DND-41 (cell line): ENCODE data around the gene ARL6IP5.

Experiments used
- EZH2 ChIP-seq: IDR thresholded peaks from 3 replicates; pipeline ENCODE4 v1.6.1; 2012; ENCODE audit warnings: borderline replicate concordance, low read depth, mild to moderate bottlenecking, moderate library complexity, low read length, inconsistent platforms; ENCODE audit not compliant: severe bottlenecking
- TF ChIP-seq, protein P1 (sequence below): IDR thresholded peaks from 2 replicates; pipeline ENCODE4 v1.5.1; 2012; ENCODE audit warnings: borderline replicate concordance, low read length, moderate library complexity, mild to moderate bottlenecking; ENCODE audit not compliant: poor library complexity, severe bottlenecking; ENCODE audit errors: extremely low read depth

DNA sequence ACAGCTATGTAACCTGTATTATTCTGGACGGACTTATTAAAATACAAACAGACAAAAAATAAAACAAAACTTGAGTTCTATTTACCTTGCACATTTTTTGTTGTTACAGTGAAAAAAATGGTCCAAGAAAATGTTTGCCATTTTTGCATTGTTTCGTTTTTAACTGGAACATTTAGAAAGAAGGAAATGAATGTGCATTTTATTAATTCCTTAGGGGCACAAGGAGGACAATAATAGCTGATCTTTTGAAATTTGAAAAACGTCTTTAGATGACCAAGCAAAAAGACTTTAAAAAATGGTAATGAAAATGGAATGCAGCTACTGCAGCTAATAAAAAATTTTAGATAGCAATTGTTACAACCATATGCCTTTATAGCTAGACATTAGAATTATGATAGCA is 20.6 kb downstream of the ARL6IP5 start:
- TF ChIP-seq, protein P1, sequence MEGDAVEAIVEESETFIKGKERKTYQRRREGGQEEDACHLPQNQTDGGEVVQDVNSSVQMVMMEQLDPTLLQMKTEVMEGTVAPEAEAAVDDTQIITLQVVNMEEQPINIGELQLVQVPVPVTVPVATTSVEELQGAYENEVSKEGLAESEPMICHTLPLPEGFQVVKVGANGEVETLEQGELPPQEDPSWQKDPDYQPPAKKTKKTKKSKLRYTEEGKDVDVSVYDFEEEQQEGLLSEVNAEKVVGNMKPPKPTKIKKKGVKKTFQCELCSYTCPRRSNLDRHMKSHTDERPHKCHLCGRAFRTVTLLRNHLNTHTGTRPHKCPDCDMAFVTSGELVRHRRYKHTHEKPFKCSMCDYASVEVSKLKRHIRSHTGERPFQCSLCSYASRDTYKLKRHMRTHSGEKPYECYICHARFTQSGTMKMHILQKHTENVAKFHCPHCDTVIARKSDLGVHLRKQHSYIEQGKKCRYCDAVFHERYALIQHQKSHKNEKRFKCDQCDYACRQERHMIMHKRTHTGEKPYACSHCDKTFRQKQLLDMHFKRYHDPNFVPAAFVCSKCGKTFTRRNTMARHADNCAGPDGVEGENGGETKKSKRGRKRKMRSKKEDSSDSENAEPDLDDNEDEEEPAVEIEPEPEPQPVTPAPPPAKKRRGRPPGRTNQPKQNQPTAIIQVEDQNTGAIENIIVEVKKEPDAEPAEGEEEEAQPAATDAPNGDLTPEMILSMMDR, result no peak
- TF ChIP-seq EZH2, result no peak
